Endothelial cell (in vitro differentiated cells): ENCODE results near the gene EPS8L2. TPM values are rescaled to one million over a fixed set of nuclear protein-coding genes. Genes with fewer than 3 reads are reported as not detected.
"Not testable (repeated sequence)": the region's sequence is repeated elsewhere in the genome, so short reads cannot be mapped to it uniquely, and the experiment has no call there.

Experiments
- DNase-seq: peaks from one replicate; pipeline ENCODE4 v3.0.0; 2021; ENCODE audit warnings: low spot score
- H3K27ac Mint-ChIP-seq: one replicate; pipeline ENCODE4 v1.8.0; 2021; ENCODE audit warnings: mixed read lengths, inconsistent platforms; ENCODE audit not compliant: unreplicated experiment
- H3K27me3 Mint-ChIP-seq: one replicate; pipeline ENCODE4 v1.8.0; 2021; ENCODE audit warnings: mild to moderate bottlenecking, moderate library complexity, mixed read lengths, inconsistent platforms; ENCODE audit not compliant: unreplicated experiment
- H3K36me3 Mint-ChIP-seq: one replicate; pipeline ENCODE4 v1.8.0; 2021; ENCODE audit warnings: mild to moderate bottlenecking, low read depth, mixed read lengths, inconsistent platforms; ENCODE audit not compliant: unreplicated experiment
- H3K4me1 Mint-ChIP-seq: one replicate; pipeline ENCODE4 v1.8.0; 2021; ENCODE audit warnings: mild to moderate bottlenecking, mixed read lengths, inconsistent platforms; ENCODE audit not compliant: unreplicated experiment
- H3K4me3 Mint-ChIP-seq: one replicate; pipeline ENCODE4 v1.8.0; 2021; ENCODE audit warnings: mild to moderate bottlenecking, mixed read lengths, inconsistent platforms; ENCODE audit not compliant: unreplicated experiment
- H3K9me3 Mint-ChIP-seq: one replicate; pipeline ENCODE4 v1.8.0; 2021; ENCODE audit warnings: mixed read lengths, inconsistent platforms; ENCODE audit not compliant: unreplicated experiment
- CTCF ChIP-seq: fragments of 200-600 bp; sonication (generic); IDR thresholded peaks from one replicate; pipeline ENCODE4 v1.5.0; 2021; ENCODE audit warnings: antibody characterized with exemption; ENCODE audit not compliant: unreplicated experiment
- total RNA-seq: library from RNA; stranded (reverse); fragmentation: NEBNext Ultra II Directional; extraction: Animal tissue kit (Norgen Biotek cat#: 25700); gene quantifications from one replicate; pipeline ENCODE4 v1.2.1, GENCODE V29; 2021; ENCODE audit not compliant: unreplicated experiment

EPS8L2 gene
- total RNA-seq, 1 donor from 2014 or later = 8.0 TPM

- H3K27me3 Mint-ChIP-seq = peaks cover 5% of the 10 kb centered on the region
- no peak for DNase-seq
- H3K9me3 Mint-ChIP-seq = no peaks in the 10 kb centered on the region
- H3K4me1 Mint-ChIP-seq = peaks cover 3% of the 10 kb centered on the region
- H3K4me3 Mint-ChIP-seq = no peak overlapping the region
- no peak overlapping the region for H3K27ac Mint-ChIP-seq
- no peak for TF ChIP-seq CTCF
- no peaks in the 10 kb centered on the region for H3K36me3 Mint-ChIP-seq
Measured at GRCh38 chr11:733072-733471, 27.0 kb downstream of the EPS8L2 start.

GRCh38 chr11:734541-734940 lies 28.5 kb downstream of the EPS8L2 start:
- not testable (repeated sequence) for DNase-seq, H3K27me3 Mint-ChIP-seq, H3K9me3 Mint-ChIP-seq, H3K27ac Mint-ChIP-seq, H3K4me1 Mint-ChIP-seq, H3K36me3 Mint-ChIP-seq, H3K4me3 Mint-ChIP-seq

GRCh38 chr11:737366-737765 lies 31.3 kb downstream of the EPS8L2 start:
- DNase-seq = no peak
- Mint-ChIP-seq H3K4me1 (peaks cover 3% of the 10 kb centered on the region), H3K4me3 (no peak overlapping the region), H3K9me3 (no peaks in the 10 kb centered on the region), H3K27ac (no peak overlapping the region), H3K27me3 (peaks cover 7% of the 10 kb centered on the region), H3K36me3 (no peaks in the 10 kb centered on the region)
- no peak for TF ChIP-seq CTCF

GRCh38 chr11:737899-738298 lies 31.9 kb downstream of the EPS8L2 start:
- H3K4me3 Mint-ChIP-seq, H3K27me3 Mint-ChIP-seq, H3K9me3 Mint-ChIP-seq, H3K36me3 Mint-ChIP-seq, DNase-seq, H3K4me1 Mint-ChIP-seq, H3K27ac Mint-ChIP-seq: not testable (repeated sequence)

GRCh38 chr11:742156-742546 lies 36.1 kb downstream of the EPS8L2 start:
- peaks cover 3% of the 10 kb centered on the region for H3K27me3 Mint-ChIP-seq
- H3K9me3 Mint-ChIP-seq = no peaks in the 10 kb centered on the region
- H3K27ac Mint-ChIP-seq = no peak overlapping the region
- H3K36me3 Mint-ChIP-seq = no peaks in the 10 kb centered on the region
- no peak overlapping the region for H3K4me3 Mint-ChIP-seq
- DNase-seq = no peak
- TF ChIP-seq CTCF = no peak
- no peaks in the 10 kb centered on the region for H3K4me1 Mint-ChIP-seq

GRCh38 chr11:742571-743201 lies 36.7 kb downstream of the EPS8L2 start:
- Mint-ChIP-seq H3K36me3 (no peaks in the 10 kb centered on the region), H3K9me3 (no peaks in the 10 kb centered on the region)
- no peak for TF ChIP-seq CTCF

More at GRCh38 chr11:742571-743201, 36.7 kb downstream of the EPS8L2 start:
- H3K4me1 Mint-ChIP-seq = no peaks in the 10 kb centered on the region
- no peak overlapping the region for H3K4me3 Mint-ChIP-seq
- H3K27me3 Mint-ChIP-seq = peaks cover 2% of the 10 kb centered on the region
- H3K27ac Mint-ChIP-seq = no peak overlapping the region
- DNase-seq = no peak
